ENCODE results near the gene FTCD. TPM values are rescaled to one million over a fixed set of nuclear protein-coding genes. Genes with fewer than 3 reads are reported as not detected.

Gene FTCD
- total RNA-seq, 2 experiments from 2014 or later: 0.37 to 0.50 TPM

DNA sequence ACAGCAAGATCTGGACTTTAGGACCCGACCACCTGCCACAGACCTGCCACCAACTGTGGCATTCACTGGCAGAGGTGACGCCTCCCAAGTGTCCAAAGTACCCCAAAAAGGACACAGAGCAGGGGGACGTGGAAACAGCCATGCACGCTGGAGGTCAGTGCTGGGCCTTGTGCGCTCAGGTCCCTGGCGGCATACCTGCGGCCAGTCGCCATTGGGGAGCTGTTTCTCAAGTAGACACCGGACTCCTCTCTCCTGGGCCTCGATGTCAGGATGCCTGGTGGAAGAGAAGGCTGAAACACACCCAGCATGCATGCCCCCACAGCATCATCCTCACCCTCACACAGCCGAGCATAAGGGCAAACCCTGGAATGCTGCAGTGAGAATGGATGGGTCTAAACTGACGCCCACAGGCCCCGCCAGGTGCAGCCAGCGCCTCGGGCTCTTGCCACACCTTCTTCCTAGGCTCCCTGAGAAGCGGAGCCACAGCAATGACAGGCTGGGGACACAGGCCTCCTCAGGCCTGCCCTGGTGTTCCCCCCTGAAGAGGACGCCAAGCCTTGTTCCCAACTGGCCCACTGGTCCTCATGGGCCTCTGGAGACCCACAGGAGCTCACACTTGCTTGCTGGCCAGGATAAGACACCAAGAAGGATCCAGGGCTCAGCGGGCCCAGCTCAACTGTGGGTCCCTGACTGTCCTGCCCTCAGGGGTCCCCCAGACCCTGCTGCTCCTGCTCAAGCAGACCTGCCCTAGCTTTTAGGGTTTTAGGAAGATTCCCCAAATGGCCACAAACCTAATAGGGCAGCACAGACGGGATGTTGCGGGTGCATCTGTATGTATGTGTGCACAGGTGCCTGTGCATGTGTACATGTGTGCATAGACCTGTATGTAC, 36.6 kb upstream of the FTCD start:
- no peaks in the 10 kb centered on the region for H3K27me3 Mint-ChIP-seq (ENCODE audit: low read depth)
- ChIA-PET POLR2A (no interaction called here), CTCF (no interaction called here)
- no peak overlapping the region for H3K4me3 Mint-ChIP-seq
- no peak overlapping the region for H3K27ac Mint-ChIP-seq
- H3K4me1 Mint-ChIP-seq (ENCODE audit: low read depth): no peaks in the 10 kb centered on the region
- ATAC-seq: no peak
- DNase-seq: no peak
- peaks cover 30% of the 10 kb centered on the region for H3K36me3 Mint-ChIP-seq (ENCODE audit: low read depth)
- H3K9me3 Mint-ChIP-seq (ENCODE audit: insufficient read depth): no peaks in the 10 kb centered on the region

DNA sequence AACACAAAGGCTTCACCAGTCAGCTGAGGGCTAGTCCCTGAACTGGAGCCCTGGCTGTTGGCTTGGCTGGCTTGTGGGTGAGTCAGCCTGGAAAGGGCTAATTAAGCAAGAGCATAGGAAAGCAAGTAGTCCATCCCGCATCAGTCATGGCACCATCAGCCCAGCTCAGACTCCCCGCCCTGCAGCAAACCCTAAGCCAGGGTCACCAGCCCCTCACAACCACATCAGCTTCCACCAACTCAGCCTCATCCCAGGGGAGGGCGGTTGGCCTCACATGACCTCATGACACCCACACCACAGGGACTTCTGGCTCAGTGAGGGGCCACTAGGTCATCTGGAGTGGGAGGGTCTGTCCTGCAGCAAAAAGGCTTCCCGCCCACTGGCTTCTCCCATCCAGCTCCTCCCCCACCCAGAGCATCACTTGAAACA, 35.9 kb upstream of the FTCD start:
- H3K27ac Mint-ChIP-seq: no peak overlapping the region
- no peak for DNase-seq
- CTCF ChIA-PET: no interaction called here

DNA sequence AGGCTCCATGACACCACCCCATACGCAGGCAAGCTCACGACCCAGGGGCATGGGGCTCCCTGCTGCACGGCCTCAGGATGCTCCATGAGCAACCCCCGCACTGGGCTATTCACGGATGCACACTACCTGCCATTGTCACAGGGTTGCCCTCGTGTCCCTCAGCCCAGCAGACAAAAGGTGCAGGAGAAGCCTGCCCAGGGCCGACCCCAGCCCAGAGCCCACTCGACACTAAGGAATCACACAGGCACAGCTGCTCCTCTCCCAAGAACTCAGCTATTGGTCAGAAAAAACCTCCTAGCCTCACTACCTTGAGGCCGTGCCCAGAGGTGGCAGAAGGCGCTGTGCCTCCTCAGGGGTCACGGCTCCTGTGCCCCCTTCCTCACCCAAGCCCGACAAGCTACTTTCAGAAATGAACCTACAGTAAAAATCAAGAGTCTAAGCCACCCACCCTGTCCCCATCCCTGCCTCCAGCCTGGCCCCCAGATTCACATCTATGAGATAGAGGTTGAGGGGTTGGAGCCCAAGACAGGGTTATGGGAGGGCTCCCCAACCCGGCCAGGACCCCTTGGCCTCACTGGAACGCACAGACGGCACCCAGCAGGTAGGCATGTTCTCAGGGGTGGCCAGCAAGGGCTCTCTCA, 35.2 kb upstream of the FTCD start:
- no peaks in the 10 kb centered on the region for H3K9me3 Mint-ChIP-seq (ENCODE audit: insufficient read depth)
- ChIA-PET POLR2A (no interaction called here), CTCF (interaction anchor here (0.6 kb wide), 1 partner anchor 17 kb away, joined by 3 read pairs; no protein-coding TSS in a partner anchor)
- peaks cover 6% of the 10 kb centered on the region for H3K4me1 Mint-ChIP-seq (ENCODE audit: low read depth)
- DNase-seq (no peak), ATAC-seq (no peak)
- no peaks in the 10 kb centered on the region for H3K27me3 Mint-ChIP-seq (ENCODE audit: low read depth)
- H3K36me3 Mint-ChIP-seq (ENCODE audit: low read depth): peaks cover 24% of the 10 kb centered on the region
- no peak overlapping the region for H3K27ac Mint-ChIP-seq
- no peak overlapping the region for H3K4me3 Mint-ChIP-seq

More for the DNA sequence above, 35.9 kb upstream of the FTCD start:
- Mint-ChIP-seq H3K27me3 (ENCODE audit: low read depth) (no peaks in the 10 kb centered on the region), H3K9me3 (ENCODE audit: insufficient read depth) (no peaks in the 10 kb centered on the region), H3K4me3 (no peak overlapping the region), H3K4me1 (ENCODE audit: low read depth) (no peaks in the 10 kb centered on the region), H3K36me3 (ENCODE audit: low read depth) (peaks cover 26% of the 10 kb centered on the region)
- no peak for ATAC-seq
- POLR2A ChIA-PET: no interaction called here

DNA sequence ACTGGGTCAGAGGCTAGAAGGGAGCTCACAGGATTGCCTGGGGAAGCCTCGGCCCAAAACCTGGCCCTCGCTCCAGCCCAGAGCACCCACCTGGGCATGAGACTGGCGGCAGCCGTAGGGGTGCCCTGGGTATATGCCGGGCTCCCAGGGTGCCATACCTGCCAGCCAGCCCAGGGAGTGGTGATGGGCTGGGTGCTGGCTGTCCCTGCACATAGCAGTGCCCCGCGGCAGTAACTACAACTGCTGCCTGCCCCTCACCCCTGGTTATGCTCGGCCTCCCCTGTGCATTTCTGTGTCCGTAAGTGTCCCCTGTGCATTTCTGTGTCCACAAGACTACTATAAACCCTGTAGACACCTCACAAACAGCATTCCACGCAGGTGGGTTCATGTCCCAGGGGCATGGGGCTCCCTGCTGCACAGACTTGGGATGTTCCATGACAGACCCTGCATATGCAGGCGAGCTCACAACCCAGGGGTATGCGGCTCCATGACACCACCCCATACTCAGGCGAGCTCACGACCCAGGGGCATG, 34.6 kb upstream of the FTCD start:
- Mint-ChIP-seq H3K36me3 (ENCODE audit: low read depth) (peaks cover 24% of the 10 kb centered on the region), H3K27ac (no peak overlapping the region), H3K27me3 (ENCODE audit: low read depth) (no peaks in the 10 kb centered on the region), H3K4me1 (ENCODE audit: low read depth) (peaks cover 10% of the 10 kb centered on the region), H3K9me3 (ENCODE audit: insufficient read depth) (no peaks in the 10 kb centered on the region), H3K4me3 (no peak overlapping the region)
- DNase-seq: no peak
- CTCF ChIA-PET: interaction anchor here (0.6 kb wide), 1 partner anchor 16 kb away, joined by 3 read pairs; no protein-coding TSS in a partner anchor
- POLR2A ChIA-PET: no interaction called here
- no peak for ATAC-seq

DNA sequence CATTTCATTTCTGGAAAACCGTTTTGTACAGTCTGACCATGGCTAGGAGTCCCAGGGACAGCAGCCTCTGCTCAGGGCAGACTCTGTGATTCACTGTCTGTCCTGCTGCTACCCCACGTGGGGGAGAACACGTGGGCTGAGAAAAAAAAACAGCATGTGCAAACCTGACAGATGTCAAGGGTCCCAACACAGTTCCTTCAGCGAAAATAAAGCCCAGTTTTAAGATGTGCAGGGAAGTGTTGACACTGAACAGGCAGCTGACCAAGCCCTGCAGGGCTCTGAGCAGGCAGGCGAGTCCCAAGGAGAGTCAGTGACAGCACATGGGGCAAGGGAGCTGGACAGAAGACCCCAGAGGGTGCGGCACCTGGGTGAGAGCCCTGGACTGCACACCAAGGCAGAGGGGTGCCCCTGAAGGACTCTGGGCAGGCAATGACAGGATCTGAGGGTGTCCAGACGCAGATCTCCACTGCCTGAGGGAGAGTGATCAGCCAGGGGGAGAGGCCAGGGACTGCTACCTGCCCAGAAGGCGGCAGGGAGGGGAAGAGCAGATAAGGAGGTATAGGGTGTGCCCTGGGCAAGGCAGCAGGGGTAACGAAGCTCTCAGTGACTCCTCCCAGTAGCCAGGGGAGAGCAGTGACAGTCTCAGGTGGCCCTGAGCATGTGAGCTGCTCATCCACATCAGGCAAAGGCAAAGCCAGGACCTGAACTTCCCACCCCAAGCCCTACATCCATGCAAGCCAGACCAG, 34.0 kb upstream of the FTCD start:
- DNase-seq: no peak
- ChIA-PET CTCF (no interaction called here), POLR2A (no interaction called here)
- Mint-ChIP-seq H3K36me3 (ENCODE audit: low read depth) (peaks cover 22% of the 10 kb centered on the region), H3K4me3 (no peak overlapping the region), H3K9me3 (ENCODE audit: insufficient read depth) (no peaks in the 10 kb centered on the region), H3K27me3 (ENCODE audit: low read depth) (no peaks in the 10 kb centered on the region), H3K27ac (no peak overlapping the region), H3K4me1 (ENCODE audit: low read depth) (peaks cover 15% of the 10 kb centered on the region)
- no peak for ATAC-seq

DNA sequence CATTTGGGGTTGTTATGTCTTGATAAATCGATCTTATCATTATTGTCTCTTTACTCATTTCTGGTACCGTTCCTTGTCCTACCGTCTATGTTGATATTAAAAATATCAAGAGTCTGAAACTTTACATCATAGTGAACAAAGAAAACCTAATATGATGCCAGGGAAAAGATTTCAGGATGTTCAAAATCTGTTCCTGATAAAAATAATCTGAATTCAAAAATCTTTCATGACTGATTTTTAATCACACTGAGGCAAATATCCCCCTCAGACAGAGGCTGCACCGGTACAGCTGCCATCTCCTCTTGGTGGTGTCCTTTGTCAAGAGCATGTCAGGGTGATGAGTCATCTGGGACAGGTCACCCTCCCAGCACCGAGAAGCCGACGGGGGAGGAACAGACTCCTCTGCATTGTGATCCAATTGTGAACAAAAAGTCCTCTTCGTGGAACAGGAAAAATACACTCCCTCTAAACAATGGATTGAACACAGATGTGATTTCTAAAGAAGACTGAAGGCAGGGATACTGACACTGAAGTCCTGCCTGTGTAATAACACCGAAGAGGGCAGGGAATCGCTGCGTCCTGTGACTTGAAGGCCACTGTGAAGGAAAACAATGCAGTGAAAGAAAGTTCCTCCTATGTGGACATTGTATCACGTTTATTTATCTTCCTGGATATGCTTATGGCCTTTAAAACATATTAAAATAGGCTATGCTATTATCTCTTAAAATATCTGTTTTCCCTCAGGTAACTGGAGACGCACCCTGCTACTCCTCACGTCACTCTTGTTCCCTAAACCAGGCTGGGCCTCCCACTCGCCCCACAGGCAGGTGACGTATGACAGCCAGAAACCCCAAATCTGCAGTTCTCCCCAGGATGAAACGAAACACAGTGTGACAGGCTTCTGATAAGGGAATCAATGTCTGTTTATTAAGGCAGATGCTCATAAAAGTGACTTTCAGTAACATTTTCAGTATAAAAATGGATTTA, 33.1 kb upstream of the FTCD start:
- ChIA-PET POLR2A (no interaction called here), CTCF (no interaction called here)
- Mint-ChIP-seq H3K4me1 (ENCODE audit: low read depth) (peaks cover 18% of the 10 kb centered on the region), H3K4me3 (no peak overlapping the region), H3K9me3 (ENCODE audit: insufficient read depth) (no peaks in the 10 kb centered on the region), H3K27ac (no peak overlapping the region), H3K27me3 (ENCODE audit: low read depth) (no peaks in the 10 kb centered on the region), H3K36me3 (ENCODE audit: low read depth) (peaks cover 13% of the 10 kb centered on the region)
- no peak for ATAC-seq
- no peak for DNase-seq

DNA sequence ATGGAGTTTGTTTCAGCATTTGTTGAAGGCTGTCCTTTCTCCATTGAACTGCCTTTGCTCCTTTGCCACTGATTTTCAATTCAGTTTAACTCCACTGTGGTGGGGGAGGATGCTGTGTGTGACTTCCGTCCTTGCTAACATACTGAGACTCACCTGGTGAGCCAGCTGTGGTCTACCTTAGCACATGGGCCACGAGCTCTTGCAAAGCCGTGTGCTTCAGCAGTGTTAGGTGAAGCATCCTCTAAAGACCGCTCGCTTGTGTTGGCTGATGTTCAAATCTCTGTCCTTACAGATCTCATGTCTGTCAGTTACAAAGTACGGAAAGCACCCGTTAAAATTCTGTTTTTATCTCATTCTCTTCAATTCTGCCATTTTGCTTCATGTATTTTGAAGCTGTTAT, 32.4 kb upstream of the FTCD start:
- Mint-ChIP-seq H3K4me3 (no peak overlapping the region), H3K4me1 (ENCODE audit: low read depth) (peaks cover 20% of the 10 kb centered on the region), H3K27ac (no peak overlapping the region), H3K9me3 (ENCODE audit: insufficient read depth) (no peaks in the 10 kb centered on the region), H3K27me3 (ENCODE audit: low read depth) (no peaks in the 10 kb centered on the region), H3K36me3 (ENCODE audit: low read depth) (peaks cover 10% of the 10 kb centered on the region)
- ChIA-PET CTCF (no interaction called here), POLR2A (no interaction called here)
- ATAC-seq (no peak), DNase-seq (no peak)

DNA sequence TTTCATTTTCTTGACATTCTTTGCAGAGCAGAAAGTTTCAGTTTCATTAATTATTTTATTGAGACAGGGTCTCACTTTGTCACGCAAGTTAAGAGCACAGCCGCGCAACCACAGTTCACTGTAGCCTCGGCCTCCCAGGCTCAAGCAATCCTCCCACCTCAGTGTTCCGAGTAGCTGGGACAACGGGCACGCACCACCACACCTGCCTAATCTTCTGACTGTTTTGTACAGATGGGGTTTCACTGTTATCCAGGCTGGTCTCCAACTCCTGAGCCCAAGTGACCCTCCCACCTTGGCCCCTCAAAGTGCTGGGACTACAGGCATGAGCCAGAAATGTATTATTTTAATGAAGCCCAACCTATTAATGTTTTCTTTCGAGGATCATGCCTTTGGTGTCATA, 31.9 kb upstream of the FTCD start:
- DNase-seq (no peak), ATAC-seq (no peak)
- H3K36me3 Mint-ChIP-seq (ENCODE audit: low read depth): peaks cover 5% of the 10 kb centered on the region
- no peaks in the 10 kb centered on the region for H3K27me3 Mint-ChIP-seq (ENCODE audit: low read depth)
- H3K4me3 Mint-ChIP-seq: no peak overlapping the region
- ChIA-PET CTCF (no interaction called here), POLR2A (no interaction called here)
- no peaks in the 10 kb centered on the region for H3K9me3 Mint-ChIP-seq (ENCODE audit: insufficient read depth)
- H3K27ac Mint-ChIP-seq: no peak overlapping the region
- peaks cover 20% of the 10 kb centered on the region for H3K4me1 Mint-ChIP-seq (ENCODE audit: low read depth)

DNA sequence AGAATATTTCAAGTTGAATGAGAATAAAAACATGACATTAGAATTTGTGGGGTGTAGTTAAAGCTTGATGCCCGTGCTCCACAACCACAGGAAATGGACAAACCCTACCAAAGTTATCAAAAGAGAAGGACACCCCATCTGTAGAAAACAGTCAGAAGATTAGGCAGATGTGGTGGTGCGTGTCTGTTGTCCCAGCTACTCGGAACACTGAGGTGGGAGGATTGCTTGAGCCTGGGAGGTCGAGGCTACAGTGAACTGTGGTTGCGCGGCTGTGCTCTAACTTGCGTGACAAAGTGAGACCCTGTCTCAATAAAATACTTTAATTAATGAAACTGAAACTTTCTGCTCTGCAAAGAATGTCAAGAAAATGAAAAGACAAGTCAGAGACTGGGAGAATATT, 30.3 kb upstream of the FTCD start:
- H3K27ac Mint-ChIP-seq: peak overlapping the region; percentile 39
- ChIA-PET POLR2A (no interaction called here), CTCF (interaction anchor here (1.1 kb wide), 1 partner anchor 42 kb away, joined by 3 read pairs; no protein-coding TSS in a partner anchor)
- no peaks in the 10 kb centered on the region for H3K27me3 Mint-ChIP-seq (ENCODE audit: low read depth)
- H3K9me3 Mint-ChIP-seq (ENCODE audit: insufficient read depth): no peaks in the 10 kb centered on the region
- peaks cover 20% of the 10 kb centered on the region for H3K4me1 Mint-ChIP-seq (ENCODE audit: low read depth)
- no peaks in the 10 kb centered on the region for H3K36me3 Mint-ChIP-seq (ENCODE audit: low read depth)
- ATAC-seq (no peak), DNase-seq (no peak)
- peak overlapping the region; percentile 84 for H3K4me3 Mint-ChIP-seq

DNA sequence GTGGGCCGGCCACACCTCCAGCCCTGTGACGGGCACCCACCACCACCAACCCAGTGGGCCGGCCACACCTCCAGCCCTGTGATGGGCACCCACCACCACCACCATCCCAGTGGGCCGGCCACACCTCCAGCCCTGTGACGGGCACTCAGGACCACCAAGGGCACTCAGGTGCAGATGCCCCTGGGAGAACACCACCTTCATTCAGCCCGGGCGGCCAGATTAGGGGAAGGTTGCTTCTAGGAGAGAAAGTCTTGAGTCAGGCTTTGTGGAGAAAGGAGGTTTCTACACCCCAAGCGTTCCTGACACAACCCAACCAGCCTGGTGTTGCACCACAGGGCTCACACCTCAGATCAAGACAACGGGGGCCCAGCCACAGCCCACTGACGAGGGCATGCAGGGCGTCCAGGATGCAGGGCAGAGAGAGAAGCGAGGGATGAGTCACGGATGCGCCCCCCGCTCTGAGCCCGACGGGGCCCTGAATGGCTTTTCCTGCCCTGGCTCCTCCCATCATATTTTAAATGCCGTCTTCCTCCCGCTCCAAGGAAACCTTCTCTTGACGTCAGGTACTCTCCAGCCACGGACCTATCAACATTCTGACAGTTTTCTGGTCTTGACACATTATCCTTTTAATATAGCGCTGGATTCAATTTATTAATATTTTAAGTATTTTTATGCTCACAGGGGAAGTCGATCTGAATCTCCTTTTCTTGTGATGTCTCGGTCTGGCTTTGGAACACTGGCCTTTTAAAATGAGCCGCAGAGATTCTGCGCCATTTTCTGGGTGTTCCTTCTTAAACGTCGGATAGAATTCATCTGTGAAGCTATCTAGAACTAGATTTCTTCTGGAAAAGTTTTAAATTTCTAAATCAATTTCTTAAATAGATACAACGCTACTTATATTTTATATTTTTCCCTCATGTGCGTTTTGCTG, 29.5 kb upstream of the FTCD start:
- POLR2A ChIA-PET: no interaction called here
- DNase-seq (peak; percentile 85), ATAC-seq (peak; percentile 76)
- CTCF ChIA-PET: interaction anchor here (1.1 kb wide), 1 partner anchor 41 kb away, joined by 3 read pairs; no protein-coding TSS in a partner anchor
- no peaks in the 10 kb centered on the region for H3K9me3 Mint-ChIP-seq (ENCODE audit: insufficient read depth)
- peak overlapping the region; percentile 96 for H3K27ac Mint-ChIP-seq
- peak overlapping the region; percentile 84 for H3K4me3 Mint-ChIP-seq
- no peaks in the 10 kb centered on the region for H3K36me3 Mint-ChIP-seq (ENCODE audit: low read depth)
- H3K27me3 Mint-ChIP-seq (ENCODE audit: low read depth): no peaks in the 10 kb centered on the region
- H3K4me1 Mint-ChIP-seq (ENCODE audit: low read depth): peaks cover 20% of the 10 kb centered on the region

All from activated CD8-positive, alpha-beta T cell treated with anti-CD3 and anti-CD28 coated beads, Interleukin-2, amount 10 ng/mL, durations not matched to agents 7 days and 5 days (primary cell).